IMR-90 (cell line): ENCODE results near the gene ALK. TPM values are rescaled to one million over a fixed set of nuclear protein-coding genes. Genes with fewer than 3 reads are reported as not detected.
A peak's percentile ranks its signal among the peaks of the same experiment; 100 is the strongest.
"Not testable (repeated sequence)": the region's sequence is repeated elsewhere in the genome, so short reads cannot be mapped to it uniquely, and the experiment has no call there.

ENCODE experiments used
- ATAC-seq: fragments of 200-7000 bp; cut with Tn5 transposase; 2 replicates; pipeline ENCODE4 v1.9.1; 2020; ENCODE audit warnings: low read depth, mild to moderate bottlenecking, moderate library complexity
- BruUV-seq: library from RNA; stranded (reverse); fragments of 400-500 nt; replicated peaks from 2 replicates; lab custom pipeline; 2021; lab: Mats Ljungman, UMichigan
- CTCF ChIA-PET: fragments of 300-600 bp; formaldehyde crosslinking; extraction: SDS; loops from one replicate; lab custom pipeline; 2021; ENCODE audit warnings: antibody characterized with exemption; lab: Yijun Ruan, JAX
- POLR2A ChIA-PET: fragments of 300-600 bp; sonication (Branson Sonifier 250); formaldehyde crosslinking; loops from one replicate; lab custom pipeline; 2022; ENCODE audit warnings: antibody characterized with exemption; ENCODE audit not compliant: unreplicated experiment; lab: Charles Lee
- DNase-seq: peaks from one replicate; pipeline ENCODE4 v3.0.0; 2013
- H2AFZ ChIP-seq: replicated peaks from 2 replicates; pipeline ENCODE3; 2013; ENCODE audit warnings: low read length, mild to moderate bottlenecking; ENCODE audit not compliant: poor library complexity
- H2AK5ac ChIP-seq: 2 replicates; pipeline ENCODE4 v1.6.1; 2013; ENCODE audit warnings: low read depth, low read length, inconsistent platforms
- H2AK9ac ChIP-seq: replicated peaks from 2 replicates; pipeline ENCODE3; 2013; ENCODE audit warnings: mild to moderate bottlenecking, low read depth, low read length, moderate library complexity; ENCODE audit not compliant: poor library complexity
- H2BK120ac ChIP-seq: 2 replicates; pipeline ENCODE4 v1.6.1; 2013; ENCODE audit warnings: low read depth, low read length, inconsistent platforms
- H2BK15ac ChIP-seq: 3 replicates; pipeline ENCODE4 v1.6.1; 2013; ENCODE audit warnings: low read depth, low read length, inconsistent platforms
- H2BK20ac ChIP-seq: 2 replicates; pipeline ENCODE4 v1.6.1; 2013; ENCODE audit warnings: low read depth, mild to moderate bottlenecking, inconsistent platforms, low read length, moderate library complexity
- H2BK5ac ChIP-seq: 2 replicates; pipeline ENCODE4 v1.6.1; 2013; ENCODE audit warnings: mild to moderate bottlenecking, low read depth, low read length, inconsistent platforms; ENCODE audit not compliant: poor library complexity, severe bottlenecking
- H3K14ac ChIP-seq: replicated peaks from 2 replicates; pipeline ENCODE4 v1.6.1; 2013; ENCODE audit warnings: low read depth, low read length, inconsistent platforms
- H3K18ac ChIP-seq: 2 replicates; pipeline ENCODE4 v1.6.1; 2013; ENCODE audit warnings: low read depth, low read length, control low read depth
- H3K23ac ChIP-seq: 2 replicates; pipeline ENCODE4 v1.6.1; 2013; ENCODE audit warnings: low read depth, low read length, inconsistent platforms
- H3K27ac ChIP-seq: 2 replicates; pipeline ENCODE4 v1.5.1; 2013; ENCODE audit warnings: mild to moderate bottlenecking, control low read depth, low read length; ENCODE audit not compliant: insufficient read depth
- H3K27me3 ChIP-seq: 2 replicates; pipeline ENCODE4 v1.6.1; 2013; ENCODE audit warnings: low read length; ENCODE audit not compliant: control insufficient read depth, insufficient read depth
- H3K36me3 ChIP-seq: 2 replicates; pipeline ENCODE4 v1.6.1; 2013; ENCODE audit warnings: low read length, mixed read lengths; ENCODE audit not compliant: control insufficient read depth, insufficient read depth
- H3K4ac ChIP-seq: 2 replicates; pipeline ENCODE4 v1.6.1; 2013; ENCODE audit warnings: low read depth, low read length, inconsistent platforms
- H3K4me1 ChIP-seq: 2 replicates; pipeline ENCODE4 v1.6.1; 2013; ENCODE audit warnings: low read length, mixed read lengths; ENCODE audit not compliant: control insufficient read depth, insufficient read depth
- H3K4me2 ChIP-seq: 2 replicates; pipeline ENCODE4 v1.6.1; 2013; ENCODE audit warnings: low read depth, mild to moderate bottlenecking, control low read depth, low read length, moderate library complexity
- H3K4me3 ChIP-seq: 2 replicates; pipeline ENCODE4 v1.5.1; 2013; ENCODE audit warnings: low read depth, mild to moderate bottlenecking, control low read depth, low read length, moderate library complexity; ENCODE audit not compliant: insufficient read depth
- H3K56ac ChIP-seq: 2 replicates; pipeline ENCODE4 v1.6.1; 2013; ENCODE audit warnings: low read length, inconsistent platforms; ENCODE audit not compliant: insufficient read depth; ENCODE audit errors: extremely low read depth
- H3K79me1 ChIP-seq, 2 experiments: 2 replicates each; pipeline ENCODE4 v1.6.1; 2013; ENCODE audit warnings: low read length in 2 of 2, inconsistent platforms in 1 of 2, low read depth in 1 of 2
- H3K9ac ChIP-seq: 2 replicates; pipeline ENCODE4 v1.6.1; 2013; ENCODE audit warnings: low read depth, low read length, control low read depth
- H3K9me1 ChIP-seq: 2 replicates; pipeline ENCODE4 v1.6.1; 2013; ENCODE audit warnings: low read length, inconsistent platforms; ENCODE audit not compliant: insufficient read depth
- H3K9me3 ChIP-seq: 2 replicates; pipeline ENCODE4 v1.6.1; 2013; ENCODE audit warnings: low read length; ENCODE audit not compliant: control insufficient read depth, insufficient read depth
- H4K20me1 ChIP-seq: 2 replicates; pipeline ENCODE4 v1.6.1; 2013; ENCODE audit warnings: low read length, inconsistent platforms; ENCODE audit not compliant: insufficient read depth
- H4K5ac ChIP-seq: 2 replicates; pipeline ENCODE4 v1.6.1; 2013; ENCODE audit warnings: mild to moderate bottlenecking, low read depth, low read length, control low read depth
- H4K8ac ChIP-seq, 2 experiments: 2 replicates each; pipeline ENCODE4 v1.6.1; 2013; ENCODE audit warnings: low read depth in 2 of 2, low read length in 2 of 2, control low read depth in 1 of 2, inconsistent platforms in 1 of 2
- H4K91ac ChIP-seq: 2 replicates; pipeline ENCODE4 v1.6.1; 2013; ENCODE audit warnings: low read depth, low read length, inconsistent platforms; ENCODE audit not compliant: insufficient read depth
- RAD21 ChIP-seq: IDR thresholded peaks from 2 replicates; pipeline ENCODE4 v1.6.1; 2012; ENCODE audit warnings: low read length, improper control_type of control experiment
- WGBS, 2 experiments: methylation state at CpG; one replicate each; pipeline versions ENCODE4 v1.1.5 to v1.1.7; 2013; ENCODE audit warnings: missing lambda C conversion rate in 2 of 2; ENCODE audit not compliant: insufficient read length in 1 of 2; ENCODE audit errors: extremely low coverage in 2 of 2; 5-methylcytosine and 5-hydroxymethylcytosine counted together
- dilution Hi-C: fragments of 300-500 bp; cut with HindIII; formaldehyde crosslinking; loops from one replicate; pipeline ENCODE4 v1.14.3; 2018; ENCODE audit warnings: low sequenced_read_pairs; ENCODE audit not compliant: unreplicated experiment
- in situ Hi-C: fragments of 300-500 bp; cut with MboI; formaldehyde crosslinking; loops from 3 replicates; pipeline ENCODE4 v1.14.3; 2019; ENCODE audit warnings: low sequenced_read_pairs, inconsistent platforms, mixed read lengths
- intact Hi-C: fragments of 100-400 bp; cut with micrococcal nuclease; formaldehyde crosslinking; loops from 2 replicates; pipeline ENCODE4 v1.10.0; 2022
- polyA plus RNA-seq, 3 experiments: library from polyadenylated mRNA; depleted of rRNA; stranded (reverse); fragments of >200 nt; gene quantifications; 2 replicates each; pipeline ENCODE4 v1.2.3, GENCODE V29; 2012; ENCODE audit warnings: low replicate concordance in 1 of 3
- total RNA-seq: library from RNA; depleted of rRNA; stranded (reverse); fragments of >200 nt; gene quantifications from 2 replicates; pipeline ENCODE4 v1.2.3, GENCODE V29; 2012
- TF ChIP-seq, protein P1 (sequence below): conservative IDR thresholded peaks from 2 replicates; pipeline ENCODE4 v1.5.1; 2012; ENCODE audit warnings: mild to moderate bottlenecking, low read depth, low read length, improper control_type of control experiment

ALK gene
- total and polyA plus RNA-seq, 2 of the 4 experiments (the other 2 are of a cell fraction), result not detected

DNA sequence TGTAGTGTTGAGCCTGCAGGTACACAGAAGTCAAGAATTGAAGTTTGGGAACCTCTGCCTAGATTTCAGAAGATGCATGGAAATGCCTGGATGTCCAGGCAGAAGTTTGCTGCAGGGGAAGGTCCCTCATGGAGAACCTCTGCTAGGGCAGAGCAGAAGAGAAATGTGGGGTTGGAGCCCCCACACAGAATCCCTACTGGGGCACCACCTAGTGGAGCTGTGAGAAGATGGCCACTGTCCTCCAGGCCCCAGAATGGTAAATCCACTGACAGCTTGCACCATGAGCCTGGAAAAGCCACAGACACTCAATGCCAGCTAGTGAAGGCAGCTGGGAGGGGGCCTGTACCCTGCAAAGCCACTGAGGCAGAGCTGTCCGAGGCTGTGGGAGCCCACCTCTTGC is 97.2 kb downstream of the ALK start:
- intact Hi-C loops, H3K79me1 ChIP-seq, H3K9ac ChIP-seq, H4K5ac ChIP-seq, H3K36me3 ChIP-seq, H2BK5ac ChIP-seq, CTCF ChIA-PET, H2AK9ac ChIP-seq, H3K4me1 ChIP-seq, H2AK5ac ChIP-seq, dilution Hi-C loops, H3K4me3 ChIP-seq, in situ Hi-C loops, H4K8ac ChIP-seq, H3K14ac ChIP-seq, H2BK15ac ChIP-seq, H2AFZ ChIP-seq, H2BK120ac ChIP-seq, H4K91ac ChIP-seq, H3K56ac ChIP-seq, POLR2A ChIA-PET, BruUV-seq, H3K23ac ChIP-seq, H3K4ac ChIP-seq, H3K27ac ChIP-seq, H2BK20ac ChIP-seq, H3K9me1 ChIP-seq, ATAC-seq, H4K20me1 ChIP-seq, DNase-seq, H3K9me3 ChIP-seq, H3K27me3 ChIP-seq, H3K18ac ChIP-seq, H3K4me2 ChIP-seq: not testable (repeated sequence)
- 0% methylated on average over 1 of the region's 1 CpG; no CpG with 5 or more reads in 1 of the 2 experiments for WGBS, 2 experiments
- TF ChIP-seq, protein P1, sequence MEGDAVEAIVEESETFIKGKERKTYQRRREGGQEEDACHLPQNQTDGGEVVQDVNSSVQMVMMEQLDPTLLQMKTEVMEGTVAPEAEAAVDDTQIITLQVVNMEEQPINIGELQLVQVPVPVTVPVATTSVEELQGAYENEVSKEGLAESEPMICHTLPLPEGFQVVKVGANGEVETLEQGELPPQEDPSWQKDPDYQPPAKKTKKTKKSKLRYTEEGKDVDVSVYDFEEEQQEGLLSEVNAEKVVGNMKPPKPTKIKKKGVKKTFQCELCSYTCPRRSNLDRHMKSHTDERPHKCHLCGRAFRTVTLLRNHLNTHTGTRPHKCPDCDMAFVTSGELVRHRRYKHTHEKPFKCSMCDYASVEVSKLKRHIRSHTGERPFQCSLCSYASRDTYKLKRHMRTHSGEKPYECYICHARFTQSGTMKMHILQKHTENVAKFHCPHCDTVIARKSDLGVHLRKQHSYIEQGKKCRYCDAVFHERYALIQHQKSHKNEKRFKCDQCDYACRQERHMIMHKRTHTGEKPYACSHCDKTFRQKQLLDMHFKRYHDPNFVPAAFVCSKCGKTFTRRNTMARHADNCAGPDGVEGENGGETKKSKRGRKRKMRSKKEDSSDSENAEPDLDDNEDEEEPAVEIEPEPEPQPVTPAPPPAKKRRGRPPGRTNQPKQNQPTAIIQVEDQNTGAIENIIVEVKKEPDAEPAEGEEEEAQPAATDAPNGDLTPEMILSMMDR, result 0 out of 2 replicates have a peak, but pooled peaks have one; percentile 23
- 0 out of 2 replicates have a peak, but pooled peaks have one; percentile 21 for TF ChIP-seq RAD21
